Activated CD8-positive, alpha-beta memory T cell treated with anti-CD3 and anti-CD28 coated beads, Interleukin-2, amount 50 U/mL, for 1 hour (primary cell): ENCODE data around the gene RXRG.
A peak's percentile ranks its signal among the peaks of the same experiment; 100 is the strongest.

Source experiments
- DNase-seq: peaks from one replicate; pipeline ENCODE4 v3.0.0-alpha.2; 2020; ENCODE audit errors: extremely low read depth

Gene RXRG

GRCh38 chr1:165409657-165410358 lies 35.1 kb downstream of the RXRG start:
- no peak for DNase-seq

GRCh38 chr1:165408518-165408917 lies 36.4 kb downstream of the RXRG start:
- no peak for DNase-seq

GRCh38 chr1:165407398-165407797 lies 37.5 kb downstream of the RXRG start:
- DNase-seq: no peak

- no peak for DNase-seq
Observed at GRCh38 chr1:165403835-165404482, 41.0 kb downstream of the RXRG start.

DNA sequence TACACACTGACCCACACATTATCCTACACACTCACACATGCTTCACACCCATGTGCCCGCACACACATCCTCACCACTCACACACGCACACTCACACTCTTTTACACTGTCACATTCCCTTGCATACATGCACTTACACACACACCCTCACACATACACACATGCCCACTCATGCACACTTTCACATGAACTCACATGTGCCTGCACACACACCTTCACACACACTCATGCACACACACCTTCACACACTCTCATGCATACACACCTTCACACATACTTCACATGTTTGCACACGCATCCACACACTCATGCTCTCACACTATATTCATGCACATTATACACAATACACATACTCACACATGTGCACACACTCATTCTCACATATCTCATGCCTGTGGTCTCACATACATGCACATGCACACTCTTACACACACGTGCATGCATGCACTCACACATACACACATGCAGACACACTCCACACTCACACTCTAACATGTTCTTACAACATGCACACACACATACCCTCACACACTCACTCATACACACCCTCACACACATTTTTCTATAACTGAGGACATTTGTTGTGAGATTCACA lies 42.3 kb downstream of the RXRG start:
- DNase-seq: no peak

DNA sequence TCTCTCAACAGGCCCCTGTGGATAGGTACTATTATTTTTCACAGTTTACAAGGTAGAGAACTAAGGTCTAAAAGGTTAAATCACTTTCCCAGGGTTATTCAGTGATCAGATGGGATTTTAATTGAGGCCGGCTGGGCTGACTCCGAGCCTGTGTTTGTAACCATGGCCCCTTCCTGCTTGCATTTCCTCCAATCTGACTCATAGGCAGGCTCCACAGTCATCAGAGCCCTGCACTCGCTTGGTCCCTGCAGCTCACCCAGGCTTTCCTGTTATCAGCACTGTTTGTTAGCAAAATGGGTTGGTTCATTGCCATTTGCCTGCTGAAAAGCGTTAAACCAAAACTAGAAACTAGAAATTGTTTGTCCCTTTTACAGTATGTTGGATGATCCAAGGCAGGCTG lies 47.0 kb downstream of the RXRG start:
- no peak for DNase-seq

- DNase-seq: no peak
Observed at GRCh38 chr1:165395901-165396300, 49.0 kb downstream of the RXRG start.

DNA sequence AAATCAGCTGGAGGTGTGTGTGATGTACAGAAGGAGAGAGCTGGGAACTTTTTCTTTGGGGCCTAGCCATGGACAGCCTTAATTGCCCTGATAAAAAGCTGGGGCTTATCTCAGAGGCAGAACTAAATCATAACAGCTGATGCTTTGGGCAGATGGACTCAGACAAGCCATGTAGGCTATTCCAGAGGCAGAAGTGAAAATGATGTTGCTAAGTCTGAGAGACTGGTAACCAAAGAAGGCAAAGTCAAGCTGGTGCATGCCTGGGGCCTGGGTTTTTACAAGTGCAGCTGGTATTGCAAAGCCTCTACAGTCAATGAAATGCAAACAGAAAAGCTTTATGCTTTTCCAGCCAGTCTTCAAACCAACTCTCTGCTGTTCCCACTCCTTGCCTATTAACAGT lies 49.4 kb downstream of the RXRG start:
- no peak for DNase-seq

GRCh38 chr1:165392634-165393571 lies 52.0 kb downstream of the RXRG start:
- peak; percentile 81 for DNase-seq

DNA sequence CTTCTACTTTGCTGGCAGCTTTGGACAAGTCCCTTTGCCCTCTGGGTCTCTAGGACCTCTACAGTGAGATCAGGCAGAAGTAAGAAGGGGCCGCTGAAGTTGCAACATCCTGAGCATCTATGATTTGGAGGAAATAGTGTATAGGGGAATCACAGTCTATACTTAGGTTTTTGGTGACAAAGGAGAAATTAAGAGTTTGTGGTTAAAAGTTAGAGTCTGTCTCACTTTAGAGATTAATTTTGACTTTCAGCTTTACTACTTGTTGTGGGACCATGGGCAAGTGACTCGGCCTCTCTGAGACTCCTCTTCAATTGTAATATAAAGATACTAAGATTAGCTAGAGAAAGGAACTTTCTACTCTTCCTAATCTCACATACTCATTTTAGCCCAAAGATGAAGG lies 55.3 kb downstream of the RXRG start:
- DNase-seq: no peak

DNA sequence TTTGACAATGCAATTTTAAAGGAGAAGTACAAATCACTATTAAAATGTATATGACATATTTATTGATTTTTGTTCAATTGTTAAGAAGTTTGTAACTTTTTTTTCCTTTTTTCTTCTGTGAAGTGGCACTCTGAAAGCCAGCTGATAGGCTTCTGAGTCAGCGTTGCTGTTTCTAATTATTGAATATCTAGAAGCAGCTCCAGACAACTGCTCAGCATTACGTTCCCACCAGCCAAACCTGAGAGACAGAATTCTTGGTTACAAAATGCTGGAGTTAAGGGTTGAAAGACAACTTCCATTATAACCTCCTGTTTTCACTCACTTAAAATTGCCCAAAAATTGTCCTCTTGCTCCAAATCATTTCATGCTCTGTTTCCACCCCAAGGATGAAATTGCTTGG lies 57.0 kb downstream of the RXRG start:
- DNase-seq: no peak

DNA sequence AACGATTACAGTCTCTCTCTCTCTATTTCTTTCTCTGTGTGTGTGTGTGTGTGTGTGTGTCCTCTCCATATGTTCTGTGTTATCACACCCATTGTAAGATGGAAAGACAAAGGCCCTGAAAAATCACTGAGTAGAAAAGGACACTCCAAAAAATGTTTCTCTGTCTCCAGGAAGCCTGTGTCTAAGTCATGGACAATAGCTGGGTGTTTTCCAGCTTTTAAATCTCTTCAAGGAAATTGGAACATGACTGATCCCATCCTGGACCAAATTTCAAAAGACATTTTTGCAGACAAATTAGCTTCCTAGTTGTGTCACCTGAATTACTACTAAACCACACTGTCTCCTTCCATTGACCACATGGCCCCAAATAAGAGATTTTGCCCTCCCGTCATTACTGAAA lies 57.4 kb downstream of the RXRG start:
- DNase-seq: no peak

DNA sequence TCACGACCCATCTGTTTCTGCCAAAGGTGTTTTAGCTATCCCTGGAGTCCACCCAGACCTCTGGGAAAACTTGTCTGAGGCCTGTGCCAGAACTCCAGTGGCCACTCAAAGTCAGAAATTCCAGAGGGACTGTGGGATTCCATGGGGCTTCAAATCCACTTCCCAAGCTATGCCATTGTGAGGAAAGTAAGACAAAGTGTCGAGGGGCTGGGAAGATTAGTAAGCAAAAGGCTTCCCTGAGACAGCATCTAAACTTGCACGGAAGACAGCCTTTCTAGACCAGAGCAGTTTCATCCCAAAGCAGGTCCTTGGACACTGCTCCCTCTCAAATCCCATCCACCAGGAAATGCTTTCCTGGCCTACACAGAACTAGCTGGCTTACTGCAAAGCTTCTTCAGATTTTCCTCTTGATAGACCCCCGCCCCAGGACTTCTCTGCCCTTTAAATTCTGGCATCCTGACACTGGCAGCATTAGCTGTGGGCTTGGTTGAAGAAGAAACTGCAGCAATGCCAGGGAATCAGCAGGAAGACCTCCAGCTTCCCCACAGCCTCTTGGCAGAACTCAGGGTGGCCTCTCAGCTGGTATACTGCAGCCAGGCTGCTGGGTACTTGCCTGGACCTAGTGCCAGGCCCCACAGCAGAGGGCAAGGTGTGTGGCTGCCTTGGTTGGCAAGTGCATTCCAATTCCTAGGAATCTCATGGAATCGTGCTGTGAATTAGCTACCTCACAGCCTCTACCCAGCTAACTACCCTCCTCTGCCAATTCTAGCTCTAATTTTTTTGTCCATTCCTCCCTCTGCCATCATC lies 61.1 kb downstream of the RXRG start:
- DNase-seq: no peak

DNA sequence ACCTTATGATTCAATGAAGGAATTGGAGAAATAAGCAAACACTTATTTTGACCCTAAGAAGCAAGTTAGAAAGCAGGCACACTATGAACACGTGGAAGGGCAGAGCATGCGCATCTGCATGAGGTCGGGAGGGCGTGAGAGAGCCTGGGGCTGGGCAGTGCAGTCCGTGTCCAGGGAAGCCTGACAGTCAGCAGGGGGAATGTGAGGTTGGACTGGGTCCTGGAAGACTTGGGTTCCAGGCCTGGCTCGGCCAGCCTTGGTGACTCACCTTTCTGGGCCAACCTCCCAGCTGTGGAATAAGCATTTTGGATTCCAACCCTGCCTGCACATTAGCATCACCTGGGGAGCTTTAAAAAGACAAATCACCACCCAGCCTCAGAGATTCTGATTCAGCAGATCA lies 61.9 kb downstream of the RXRG start:
- DNase-seq: no peak

DNA sequence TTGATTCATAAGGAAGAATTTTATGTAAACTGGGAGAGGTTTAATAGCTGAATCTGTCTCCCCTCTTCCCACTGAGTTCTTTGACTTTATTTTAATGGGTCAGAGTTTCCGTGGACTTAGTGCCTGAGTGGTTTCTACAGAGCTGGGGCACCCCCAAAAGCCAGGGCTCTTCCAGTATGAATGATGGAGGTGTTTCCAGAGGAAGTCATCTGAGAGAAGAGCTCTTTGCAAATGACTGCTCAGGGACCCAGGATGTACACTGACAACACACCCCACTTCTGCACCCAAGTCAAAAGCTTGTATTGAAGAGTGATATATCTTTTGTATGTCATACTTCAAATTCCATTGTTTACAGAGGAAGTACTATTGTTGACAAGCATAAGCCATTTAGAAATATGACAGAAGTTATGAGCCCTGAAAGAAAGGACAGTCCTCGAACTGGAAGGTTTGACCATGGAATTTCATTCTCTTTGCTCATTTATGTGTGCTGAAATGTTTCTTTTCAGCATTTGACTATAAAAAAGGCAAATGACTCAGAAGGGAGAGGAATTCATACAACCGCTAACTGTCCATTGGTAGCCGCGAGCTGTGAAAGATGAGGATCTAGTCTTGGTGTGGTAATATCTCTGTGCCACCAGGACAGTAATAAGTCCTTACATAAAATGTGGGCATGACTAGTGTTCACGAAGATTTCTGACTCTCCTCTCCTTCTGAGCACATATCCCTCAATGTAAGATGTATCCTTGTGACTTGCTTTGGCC lies 63.0 kb downstream of the RXRG start:
- DNase-seq: no peak

- DNase-seq: no peak
Observed at GRCh38 chr1:165376811-165377311, 68.1 kb downstream of the RXRG start.

GRCh38 chr1:165376041-165376810 lies 68.7 kb downstream of the RXRG start:
- DNase-seq: no peak

DNA sequence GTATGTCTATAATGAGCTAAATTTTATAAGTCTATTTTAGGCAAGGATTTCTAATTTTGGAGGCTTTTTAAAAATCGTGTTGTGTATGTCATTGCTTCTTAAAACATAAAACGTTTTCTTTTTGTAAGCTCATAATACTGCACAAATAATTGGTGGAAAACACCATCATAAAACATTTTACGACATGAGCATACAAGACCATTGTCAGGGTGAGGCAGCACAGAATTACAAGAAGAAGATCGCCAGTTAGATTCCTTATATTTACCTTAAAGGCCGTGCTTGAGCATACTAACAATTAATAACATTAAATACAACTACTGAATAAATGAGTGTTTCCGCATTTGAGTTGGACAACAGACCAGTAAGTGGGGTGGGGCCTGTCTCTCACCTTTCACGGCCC lies 69.3 kb downstream of the RXRG start:
- DNase-seq: no peak

DNA sequence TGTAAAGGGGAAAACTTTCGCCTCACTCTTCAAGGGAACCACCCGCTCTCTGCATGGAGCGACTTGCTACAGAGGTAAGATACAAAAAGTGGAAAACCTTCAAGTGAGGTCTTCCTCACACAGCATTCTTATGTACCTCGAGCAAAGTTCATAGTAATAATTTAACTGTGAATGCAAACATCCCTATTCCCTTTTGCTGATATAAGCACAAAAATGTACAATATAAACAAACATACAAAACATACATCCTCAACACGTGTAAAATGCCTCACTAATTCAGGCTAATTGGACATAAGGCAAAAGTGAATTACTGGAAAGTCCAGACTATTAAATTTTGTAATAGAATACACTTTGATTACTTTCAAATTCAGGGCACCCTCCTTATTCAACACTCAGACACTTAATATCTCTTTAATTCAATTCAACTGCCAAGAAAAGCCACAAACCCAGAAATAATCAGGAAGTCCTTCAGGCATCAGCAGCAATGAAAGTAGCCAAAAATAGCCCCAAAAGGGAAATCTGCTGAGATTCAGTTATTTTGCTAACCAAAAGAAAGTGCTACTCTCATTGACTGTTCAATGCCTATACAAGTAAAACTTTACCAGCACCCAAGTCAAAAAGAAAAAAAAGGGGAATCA lies 73.2 kb downstream of the RXRG start:
- DNase-seq: no peak
